RWPE1 (cell line): ENCODE results near the gene ADAT3.
A peak's percentile ranks its signal among the peaks of the same experiment; 100 is the strongest.

Source experiments
- CTCF ChIA-PET: fragments of 350-600 bp; sonication (Branson Sonifier 250); formaldehyde crosslinking; extraction: SDS; loops from one replicate; lab custom pipeline; 2021; lab: Yijun Ruan, JAX
- POLR2A ChIA-PET: fragments of 400-600 bp; formaldehyde crosslinking; extraction: SDS; loops from one replicate; lab custom pipeline; 2020; ENCODE audit warnings: antibody characterized with exemption; ENCODE audit not compliant: low non-redundant PET; lab: Yijun Ruan, JAX
- DNase-seq: peaks from one replicate; pipeline ENCODE4 v3.0.0; 2012; ENCODE audit warnings: low spot score
- H3K27ac ChIP-seq: fragments of 450-650 bp; 2 replicates; pipeline ENCODE4 v1.5.1; 2017
- CTCF ChIP-seq: fragments of 450-650 bp; conservative IDR thresholded peaks from 2 replicates; pipeline ENCODE4 v1.5.1; 2017; ENCODE audit warnings: low read depth, mild to moderate bottlenecking

Gene ADAT3

GRCh38 chr19:1942078-1942933 lies 37.1 kb downstream of the ADAT3 start:
- POLR2A ChIA-PET, result interaction anchor here (0.6 kb wide), 2 partner anchors 68 to 110 kb away, joined by 7 to 16 read pairs; no protein-coding TSS in a partner anchor
- CTCF ChIA-PET, result interaction anchor here (0.6 kb wide), 2 partner anchors 14 to 456 kb away, joined by 3 read pairs; no protein-coding TSS in a partner anchor
- DNase-seq, result peak; percentile 76
- no peak for TF ChIP-seq CTCF
- peak overlapping the region; percentile 99 for H3K27ac ChIP-seq

- ChIA-PET POLR2A (no interaction called here), CTCF (interaction anchor here (0.6 to 0.7 kb wide), 3 partner anchors 70 to 457 kb away, joined by 3 read pairs; no protein-coding TSS in a partner anchor)
- TF ChIP-seq CTCF, result no peak
- H3K27ac ChIP-seq, result peak overlapping the region; percentile 99
- no peak for DNase-seq
Measured at GRCh38 chr19:1942934-1943555, 37.8 kb downstream of the ADAT3 start.

DNA sequence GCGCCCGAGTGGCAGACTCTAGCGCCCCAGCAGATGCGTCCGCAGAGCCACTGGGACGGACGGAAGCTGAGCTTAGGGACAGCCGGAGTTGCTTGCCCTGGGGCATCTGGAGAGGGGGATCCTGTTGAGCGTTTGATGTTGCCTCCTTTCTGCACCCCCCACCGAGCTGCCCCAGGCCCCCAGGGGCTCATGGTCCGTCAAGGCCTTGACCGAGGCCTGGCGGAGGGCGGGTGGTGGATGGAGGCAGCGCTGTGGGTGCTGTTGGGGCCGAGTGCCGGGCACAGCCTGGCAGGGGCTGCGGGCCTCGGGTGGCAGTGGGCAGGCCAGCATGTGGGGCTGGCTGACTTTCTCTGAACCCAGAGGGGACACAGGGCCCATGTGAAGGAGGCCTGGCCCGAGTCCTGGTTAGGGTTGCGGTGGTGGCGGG lies 38.5 kb downstream of the ADAT3 start:
- no peak for DNase-seq
- TF ChIP-seq CTCF, result no peak
- CTCF ChIA-PET, result interaction anchor here (0.6 to 0.7 kb wide), 2 partner anchors 69 to 126 kb away, joined by 3 read pairs; no protein-coding TSS in a partner anchor
- peak overlapping the region; percentile 99 for H3K27ac ChIP-seq
- POLR2A ChIA-PET, result no interaction called here

DNA sequence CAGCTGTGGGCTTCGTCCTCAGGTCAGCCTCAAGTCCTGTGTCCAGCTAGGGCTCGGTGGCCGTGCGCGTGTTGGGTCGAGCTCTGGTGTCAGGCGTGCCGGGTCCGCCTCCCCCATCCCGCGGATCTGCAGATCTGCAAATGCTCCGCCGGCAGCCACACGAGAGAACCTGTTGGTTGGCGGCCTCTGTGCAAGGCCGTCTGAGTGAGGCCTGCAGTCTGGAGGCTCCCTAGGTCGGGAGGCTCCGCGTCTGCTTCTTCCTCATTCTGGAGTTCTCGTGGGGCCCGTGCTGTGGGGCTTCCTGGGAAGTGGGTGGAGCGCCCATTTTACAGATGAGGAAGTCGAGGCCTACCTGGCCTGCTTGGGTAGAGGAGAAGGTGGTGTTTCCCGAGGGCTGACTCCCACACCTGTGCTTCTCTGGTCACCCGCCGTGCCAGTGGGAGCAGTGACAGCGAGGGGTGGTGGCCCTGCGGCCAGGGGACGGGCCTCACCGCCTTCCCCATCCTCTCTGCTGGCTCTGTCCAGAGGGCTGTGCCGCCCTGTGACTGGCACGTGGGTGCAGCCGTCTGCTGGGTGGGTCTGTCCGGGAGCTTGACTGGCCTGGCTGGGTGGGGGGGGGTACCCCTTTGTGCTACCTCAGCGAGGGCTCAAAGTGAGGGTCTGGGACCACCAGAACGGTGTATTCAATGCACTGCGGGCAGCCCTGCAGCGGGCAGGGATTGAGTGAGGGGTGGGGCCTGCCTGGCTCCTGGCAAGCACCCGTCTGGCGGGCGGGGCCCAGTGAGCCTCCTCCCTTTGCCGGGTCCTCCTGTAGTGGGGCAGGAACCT lies 39.1 kb downstream of the ADAT3 start:
- ChIA-PET POLR2A (no interaction called here), CTCF (interaction anchor here (1.0 kb wide), 1 partner anchor 38 kb away, joined by 4 read pairs; no protein-coding TSS in a partner anchor)
- H3K27ac ChIP-seq, result peak overlapping the region; percentile 99
- no peak for DNase-seq
- no peak for TF ChIP-seq CTCF

GRCh38 chr19:1944916-1945561 lies 39.8 kb downstream of the ADAT3 start:
- POLR2A ChIA-PET, result no interaction called here
- peak overlapping the region; percentile 99 for H3K27ac ChIP-seq
- TF ChIP-seq CTCF, result no peak
- CTCF ChIA-PET, result interaction anchor here (0.7 to 1.0 kb wide), 3 partner anchors 12 to 81 kb away, joined by 3 to 5 read pairs (median 4); no protein-coding TSS in a partner anchor
- DNase-seq, result no peak
